SU-DHL-6 (cell line): ENCODE results near the gene SLC24A3.

Experiments used
- CTCF ChIP-seq: fragments of 200-600 bp; sonication (generic); IDR thresholded peaks from one replicate; pipeline ENCODE4 v1.5.1; 2017; ENCODE audit warnings: antibody characterized with exemption, mild to moderate bottlenecking, low read length, moderate library complexity; ENCODE audit not compliant: insufficient read depth, poor library complexity, severe bottlenecking
- EZH2phosphoT487 ChIP-seq: fragments of 200-600 bp; sonication (generic), shearing (Covaris generic); conservative IDR thresholded peaks from 2 replicates; pipeline ENCODE4 v1.6.1; 2018; ENCODE audit warnings: mild to moderate bottlenecking, antibody characterized with exemption, low read length, moderate library complexity, mixed read lengths

- no peak for TF ChIP-seq CTCF
- TF ChIP-seq EZH2phosphoT487 = no peak
Measured at GRCh38 chr20:19236371-19237055, 24.1 kb downstream of the SLC24A3 start.
